Neural progenitor cell (in vitro differentiated cells): ENCODE results near the gene DNAH9. TPM values are rescaled to one million over a fixed set of nuclear protein-coding genes. Genes with fewer than 3 reads are reported as not detected.

Experiments
- DNase-seq: peaks from one replicate; pipeline ENCODE4 v3.0.0-alpha.2; 2016; ENCODE audit warnings: low spot score
- H2AFZ ChIP-seq: fragments of 200-600 bp; sonication (generic); replicated peaks from 2 replicates; pipeline ENCODE4 v1.6.1; 2016; ENCODE audit warnings: antibody characterized with exemption
- H3F3A ChIP-seq: fragments of 200-600 bp; sonication (generic); 2 replicates; pipeline ENCODE4 v1.6.1; 2016; ENCODE audit warnings: antibody characterized with exemption, low read depth
- H3K27ac ChIP-seq: fragments of 200-600 bp; sonication (generic); 2 replicates; pipeline ENCODE4 v1.5.1; 2016; ENCODE audit warnings: mild to moderate bottlenecking
- H3K27me3 ChIP-seq: fragments of 200-600 bp; sonication (generic); 2 replicates; pipeline ENCODE4 v1.6.1; 2016; ENCODE audit warnings: mild to moderate bottlenecking, moderate library complexity
- H3K36me3 ChIP-seq: fragments of 200-600 bp; sonication (generic); 2 replicates; pipeline ENCODE4 v1.5.1; 2016
- H3K4me1 ChIP-seq: fragments of 200-600 bp; sonication (generic); 2 replicates; pipeline ENCODE4 v1.6.1; 2016; ENCODE audit warnings: mixed run types
- H3K4me2 ChIP-seq: fragments of 200-600 bp; sonication (generic); 2 replicates; pipeline ENCODE4 v1.6.1; 2016
- H3K4me3 ChIP-seq: fragments of 200-600 bp; sonication (generic); 2 replicates; pipeline ENCODE4 v1.5.1; 2016
- H3K79me2 ChIP-seq: fragments of 200-600 bp; sonication (generic); 2 replicates; pipeline ENCODE4 v1.6.1; 2016; ENCODE audit warnings: low read depth
- H3K9ac ChIP-seq: fragments of 200-600 bp; sonication (generic); 2 replicates; pipeline ENCODE4 v1.6.1; 2016
- H3K9me3 ChIP-seq: fragments of 200-600 bp; sonication (generic); 2 replicates; pipeline ENCODE4 v1.5.1; 2016; ENCODE audit warnings: low read depth
- H4K20me1 ChIP-seq: fragments of 200-600 bp; sonication (generic); 2 replicates; pipeline ENCODE4 v1.6.1; 2016; ENCODE audit warnings: low read depth
- H3K27ac Mint-ChIP-seq: 3 replicates; pipeline ENCODE4 v1.8.0; 2021; ENCODE audit warnings: mixed read lengths
- H3K27me3 Mint-ChIP-seq: 2 replicates; pipeline ENCODE4 v1.8.0; 2022; ENCODE audit warnings: low read depth, mild to moderate bottlenecking, inconsistent platforms, moderate library complexity, mixed read lengths; ENCODE audit not compliant: insufficient read depth
- H3K36me3 Mint-ChIP-seq: 3 replicates; pipeline ENCODE4 v1.8.0; 2021; ENCODE audit warnings: mixed read lengths
- H3K4me1 Mint-ChIP-seq: 3 replicates; pipeline ENCODE4 v1.8.0; 2021; ENCODE audit warnings: mixed read lengths
- H3K4me3 Mint-ChIP-seq: 3 replicates; pipeline ENCODE4 v1.8.0; 2021; ENCODE audit warnings: mild to moderate bottlenecking, moderate library complexity, mixed read lengths
- H3K9me3 Mint-ChIP-seq: 3 replicates; pipeline ENCODE4 v1.8.0; 2020; ENCODE audit warnings: mixed read lengths
- EZH2 ChIP-seq: fragments of 200-600 bp; sonication (generic); IDR thresholded peaks from 2 replicates; pipeline ENCODE4 v1.6.1; 2017; ENCODE audit warnings: antibody characterized with exemption, mild to moderate bottlenecking, moderate library complexity
- EZH2phosphoT487 ChIP-seq: fragments of 200-600 bp; sonication (generic); IDR thresholded peaks from 2 replicates; pipeline ENCODE4 v1.6.1; 2017; ENCODE audit warnings: antibody characterized with exemption
- total RNA-seq: library from RNA; depleted of rRNA; stranded (reverse); fragments of >200 nt; gene quantifications from 2 replicates; pipeline ENCODE4 v1.2.3, GENCODE V29; 2015; ENCODE audit warnings: low replicate concordance
- TF ChIP-seq, protein P1 (sequence below): fragments of 200-600 bp; sonication (generic); IDR thresholded peaks from 2 replicates; pipeline ENCODE4 v1.5.1; 2017; ENCODE audit warnings: antibody characterized with exemption, mild to moderate bottlenecking

Gene DNAH9
- total RNA-seq, 1 donor from 2014 or later, result 1.3 TPM

DNA sequence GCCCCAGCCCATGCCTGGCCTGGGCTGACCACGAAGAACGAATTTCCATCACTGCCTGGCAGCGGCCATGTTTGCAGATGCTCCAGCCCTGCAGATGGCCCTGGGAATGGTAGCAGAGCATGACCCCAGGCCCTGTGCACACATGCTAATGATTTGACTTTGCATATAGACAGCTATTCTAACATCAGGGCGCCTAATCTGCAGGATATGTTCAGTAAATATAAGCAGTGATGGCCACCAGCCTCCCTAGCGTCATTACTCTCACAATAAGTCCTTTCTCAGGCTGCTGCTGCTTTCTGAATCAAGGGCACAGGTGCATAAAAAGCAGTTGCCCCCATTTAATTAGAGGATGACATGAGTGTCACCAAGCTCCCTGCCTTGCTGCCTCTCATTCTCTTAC is 24.2 kb downstream of the DNAH9 start:
- no peaks in the 10 kb centered on the region for H4K20me1 ChIP-seq
- no peak overlapping the region for H3K4me3 ChIP-seq
- H3K9me3 ChIP-seq, result no peaks in the 10 kb centered on the region
- no peaks in the 10 kb centered on the region for H3K4me1 ChIP-seq
- Mint-ChIP-seq H3K4me1 (peaks cover 5% of the 10 kb centered on the region), H3K27ac (no peak overlapping the region), H3K27me3 (no peaks in the 10 kb centered on the region), H3K4me3 (no peak overlapping the region), H3K36me3 (no peaks in the 10 kb centered on the region), H3K9me3 (no peaks in the 10 kb centered on the region)
- H3K27me3 ChIP-seq, result no peaks in the 10 kb centered on the region
- H3F3A ChIP-seq, result no peaks in the 10 kb centered on the region
- DNase-seq, result no peak
- no peak overlapping the region for H3K27ac ChIP-seq
- no peak overlapping the region for H2AFZ ChIP-seq
- no peaks in the 10 kb centered on the region for H3K79me2 ChIP-seq
- H3K36me3 ChIP-seq, result no peaks in the 10 kb centered on the region
- no peak overlapping the region for H3K4me2 ChIP-seq
- TF ChIP-seq EZH2, result no peak
- TF ChIP-seq, protein P1, sequence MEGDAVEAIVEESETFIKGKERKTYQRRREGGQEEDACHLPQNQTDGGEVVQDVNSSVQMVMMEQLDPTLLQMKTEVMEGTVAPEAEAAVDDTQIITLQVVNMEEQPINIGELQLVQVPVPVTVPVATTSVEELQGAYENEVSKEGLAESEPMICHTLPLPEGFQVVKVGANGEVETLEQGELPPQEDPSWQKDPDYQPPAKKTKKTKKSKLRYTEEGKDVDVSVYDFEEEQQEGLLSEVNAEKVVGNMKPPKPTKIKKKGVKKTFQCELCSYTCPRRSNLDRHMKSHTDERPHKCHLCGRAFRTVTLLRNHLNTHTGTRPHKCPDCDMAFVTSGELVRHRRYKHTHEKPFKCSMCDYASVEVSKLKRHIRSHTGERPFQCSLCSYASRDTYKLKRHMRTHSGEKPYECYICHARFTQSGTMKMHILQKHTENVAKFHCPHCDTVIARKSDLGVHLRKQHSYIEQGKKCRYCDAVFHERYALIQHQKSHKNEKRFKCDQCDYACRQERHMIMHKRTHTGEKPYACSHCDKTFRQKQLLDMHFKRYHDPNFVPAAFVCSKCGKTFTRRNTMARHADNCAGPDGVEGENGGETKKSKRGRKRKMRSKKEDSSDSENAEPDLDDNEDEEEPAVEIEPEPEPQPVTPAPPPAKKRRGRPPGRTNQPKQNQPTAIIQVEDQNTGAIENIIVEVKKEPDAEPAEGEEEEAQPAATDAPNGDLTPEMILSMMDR, result no peak
- TF ChIP-seq EZH2phosphoT487, result no peak
- no peak overlapping the region for H3K9ac ChIP-seq

DNA sequence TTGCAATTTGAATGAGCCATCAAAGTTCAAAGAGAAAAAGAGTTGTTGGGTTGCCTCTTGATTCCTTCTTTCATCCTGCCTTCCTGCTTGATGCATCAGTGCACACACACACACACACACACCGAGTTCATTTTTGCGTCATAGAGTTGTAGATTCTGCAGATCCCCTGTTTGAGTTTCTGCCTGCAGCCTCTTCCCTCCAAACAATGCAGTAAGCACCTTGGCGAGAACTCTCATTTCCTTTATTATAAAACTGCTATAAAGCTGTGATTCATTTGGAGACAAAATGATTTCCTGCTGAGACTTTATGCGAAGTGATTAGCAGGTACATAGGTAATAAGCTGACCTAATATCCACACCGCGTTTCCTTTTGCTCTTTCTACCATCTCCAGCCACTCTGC is 26.7 kb downstream of the DNAH9 start:
- H3K27me3 ChIP-seq, result no peaks in the 10 kb centered on the region
- no peak overlapping the region for H3K9ac ChIP-seq
- DNase-seq, result no peak
- H3K4me2 ChIP-seq, result no peak overlapping the region
- TF ChIP-seq EZH2phosphoT487 (no peak), EZH2 (no peak)
- TF ChIP-seq, protein P1, result no peak
- H4K20me1 ChIP-seq, result no peaks in the 10 kb centered on the region
- H2AFZ ChIP-seq, result no peak overlapping the region
- Mint-ChIP-seq H3K4me3 (no peak overlapping the region), H3K27ac (no peak overlapping the region), H3K4me1 (peaks cover 5% of the 10 kb centered on the region), H3K27me3 (no peaks in the 10 kb centered on the region), H3K36me3 (no peaks in the 10 kb centered on the region), H3K9me3 (no peaks in the 10 kb centered on the region)
- no peaks in the 10 kb centered on the region for H3K36me3 ChIP-seq
- no peaks in the 10 kb centered on the region for H3F3A ChIP-seq
- H3K4me3 ChIP-seq, result no peak overlapping the region
- no peaks in the 10 kb centered on the region for H3K79me2 ChIP-seq
- H3K27ac ChIP-seq, result no peak overlapping the region
- H3K9me3 ChIP-seq, result no peaks in the 10 kb centered on the region
- no peaks in the 10 kb centered on the region for H3K4me1 ChIP-seq

DNA sequence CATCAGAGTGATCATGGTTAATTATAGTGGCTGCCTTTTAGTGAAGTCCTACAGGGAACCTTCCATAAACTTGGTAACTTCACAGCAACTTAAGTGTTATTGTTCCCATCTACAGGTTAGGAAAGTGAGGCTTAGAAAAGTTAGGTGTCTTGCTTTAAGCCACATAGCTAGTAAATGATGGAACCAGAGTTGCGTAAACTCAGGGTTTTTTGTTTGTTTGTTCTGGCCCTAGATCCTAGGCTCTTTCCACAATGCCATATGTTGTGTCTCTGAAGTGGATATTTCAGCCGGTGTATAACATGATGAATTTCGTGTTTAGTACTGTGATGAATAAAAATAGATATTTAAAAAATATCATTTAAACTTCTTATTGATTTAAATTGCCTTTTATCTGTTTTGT is 27.6 kb downstream of the DNAH9 start:
- Histone ChIP-seq H3K4me2 (no peak overlapping the region), H4K20me1 (no peaks in the 10 kb centered on the region), H3K27ac (no peak overlapping the region), H3K4me3 (no peak overlapping the region), H3K9me3 (no peaks in the 10 kb centered on the region), H3K79me2 (no peaks in the 10 kb centered on the region), H2AFZ (no peak overlapping the region), H3K36me3 (no peaks in the 10 kb centered on the region), H3K9ac (no peak overlapping the region), H3K4me1 (no peaks in the 10 kb centered on the region), H3F3A (no peaks in the 10 kb centered on the region), H3K27me3 (no peaks in the 10 kb centered on the region)
- H3K27ac Mint-ChIP-seq, result no peak overlapping the region
- H3K36me3 Mint-ChIP-seq, result no peaks in the 10 kb centered on the region
- H3K4me1 Mint-ChIP-seq, result peaks cover 5% of the 10 kb centered on the region
- no peak overlapping the region for H3K4me3 Mint-ChIP-seq
- TF ChIP-seq EZH2, result no peak
- TF ChIP-seq, protein P1, result no peak
- no peak for TF ChIP-seq EZH2phosphoT487
- H3K9me3 Mint-ChIP-seq, result no peaks in the 10 kb centered on the region
- DNase-seq, result no peak
- H3K27me3 Mint-ChIP-seq, result no peaks in the 10 kb centered on the region
